Measurements from ENCODE around the gene TPST2. TPM values are rescaled to one million over a fixed set of nuclear protein-coding genes. Genes with fewer than 3 reads are reported as not detected.
A peak's percentile ranks its signal among the peaks of the same experiment; 100 is the strongest.

TPST2 gene
- 10 to 100 TPM; 27.2 to 40.6 (median 32.5) TPM for total RNA-seq

DNA sequence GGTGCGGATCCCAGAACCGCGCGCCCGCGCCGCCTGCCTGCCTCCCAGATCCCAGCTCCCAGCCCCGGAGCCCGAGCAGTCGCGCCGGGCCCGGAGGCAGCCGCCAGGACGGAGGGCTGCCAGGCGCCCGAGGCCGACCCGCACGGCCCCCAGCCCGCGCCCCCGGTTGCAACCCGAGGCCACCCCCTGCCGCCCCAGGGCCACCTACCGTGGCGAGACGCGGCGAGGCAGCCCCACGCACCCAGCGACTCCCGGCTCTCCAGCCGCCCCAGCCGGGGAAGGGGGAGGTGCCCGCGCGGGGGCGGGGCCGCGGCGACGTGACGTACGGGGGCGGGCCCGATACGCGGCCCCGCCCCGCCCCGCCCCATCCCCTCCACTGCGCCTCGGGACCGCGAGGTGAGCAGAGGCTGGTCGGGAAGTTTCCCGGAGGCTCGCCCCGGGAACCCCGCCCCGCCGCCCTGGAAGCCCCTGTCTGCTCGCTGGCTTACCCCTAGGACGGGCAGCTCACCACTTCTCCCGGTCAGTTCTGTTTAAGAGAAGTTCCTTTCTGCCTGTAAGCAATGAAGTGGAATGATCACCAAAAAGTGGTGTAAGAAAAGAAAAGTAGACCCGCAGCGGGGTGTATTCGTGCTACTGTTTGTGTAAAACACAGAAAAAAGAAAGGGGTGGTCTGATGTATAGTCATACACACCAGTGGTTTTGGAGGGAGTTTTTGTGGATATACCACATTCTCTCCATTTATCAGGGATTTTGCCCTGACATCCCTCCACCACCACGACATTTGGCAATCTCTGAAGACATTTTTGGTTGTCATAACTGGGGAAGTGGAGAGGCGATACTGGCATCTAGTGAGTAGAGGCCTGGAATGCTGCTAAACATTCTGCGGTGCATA, at the start of gene TPST2:
TPST2 (minus strand) TSS at position 288 of the 892 bp plus-strand sequence. CDS start 48,502 bp downstream, outside the sequence.
- intact Hi-C loops (cut with DNase I): no loop called here
- Histone ChIP-seq H3K27me3 (no peaks in the 10 kb centered on the region), H3K36me3 (no peaks in the 10 kb centered on the region), H3K4me3 (peak within 1 kb of the TSS; percentile 80 to 98 (median 80)), H3K4me1 (peaks cover 10 to 58% (median 42%) of the 10 kb centered on the region in 3 donors), H3K27ac (peak within 1 kb of the TSS; percentile 90 to 93 (median 91)), H3K9me3 (no peaks in the 10 kb centered on the region)
- TF ChIP-seq POLR2A (IDR thresholded peaks at IDR 0.05): peak in 3 of 4 donors; percentile 50 to 92 (median 87)
- TF ChIP-seq, protein P1, sequence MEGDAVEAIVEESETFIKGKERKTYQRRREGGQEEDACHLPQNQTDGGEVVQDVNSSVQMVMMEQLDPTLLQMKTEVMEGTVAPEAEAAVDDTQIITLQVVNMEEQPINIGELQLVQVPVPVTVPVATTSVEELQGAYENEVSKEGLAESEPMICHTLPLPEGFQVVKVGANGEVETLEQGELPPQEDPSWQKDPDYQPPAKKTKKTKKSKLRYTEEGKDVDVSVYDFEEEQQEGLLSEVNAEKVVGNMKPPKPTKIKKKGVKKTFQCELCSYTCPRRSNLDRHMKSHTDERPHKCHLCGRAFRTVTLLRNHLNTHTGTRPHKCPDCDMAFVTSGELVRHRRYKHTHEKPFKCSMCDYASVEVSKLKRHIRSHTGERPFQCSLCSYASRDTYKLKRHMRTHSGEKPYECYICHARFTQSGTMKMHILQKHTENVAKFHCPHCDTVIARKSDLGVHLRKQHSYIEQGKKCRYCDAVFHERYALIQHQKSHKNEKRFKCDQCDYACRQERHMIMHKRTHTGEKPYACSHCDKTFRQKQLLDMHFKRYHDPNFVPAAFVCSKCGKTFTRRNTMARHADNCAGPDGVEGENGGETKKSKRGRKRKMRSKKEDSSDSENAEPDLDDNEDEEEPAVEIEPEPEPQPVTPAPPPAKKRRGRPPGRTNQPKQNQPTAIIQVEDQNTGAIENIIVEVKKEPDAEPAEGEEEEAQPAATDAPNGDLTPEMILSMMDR (IDR thresholded peaks at IDR 0.05): peak in 2 of 6 experiments; percentile 13 to 15
- DNase-seq: no peak
- WGBS, 2 donors: 3 to 4% methylated on average over 6 of the region's 72 CpGs

DNA sequence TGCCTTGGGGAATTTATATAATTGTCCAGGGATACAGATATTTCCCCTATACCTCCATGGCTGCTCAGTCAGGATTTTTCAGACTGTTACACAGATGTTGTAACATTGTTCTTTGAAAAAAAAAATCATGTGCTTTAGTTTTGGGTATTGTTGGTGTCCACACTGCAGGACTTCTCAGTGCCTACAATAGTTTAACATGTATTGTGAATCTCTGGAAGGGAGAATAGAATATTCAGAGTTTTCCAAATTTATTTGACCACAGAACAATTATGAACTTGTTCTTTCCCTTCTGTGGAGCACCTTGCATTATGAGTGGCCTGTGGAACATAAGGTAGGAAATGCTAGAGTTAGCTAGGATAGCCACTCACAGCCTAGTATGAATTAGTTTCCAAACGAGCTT, 46.4 kb upstream of the TPST2 start:
- intact Hi-C loops (cut with DNase I): no loop called here
- H3K27ac ChIP-seq: no peak overlapping the region
- H3K4me3 ChIP-seq: no peak overlapping the region
- H3K27me3 ChIP-seq: peaks cover 0 to 36% (median 0%) of the 10 kb centered on the region in 4 donors
- 29 to 31% methylated on average over 1 of the region's 1 CpG for WGBS, 2 donors
- H3K36me3 ChIP-seq: no peaks in the 10 kb centered on the region
- no peak for TF ChIP-seq POLR2A (IDR thresholded peaks at IDR 0.05)
- TF ChIP-seq, protein P1 (IDR thresholded peaks at IDR 0.05): no peak
- no peaks in the 10 kb centered on the region for H3K4me1 ChIP-seq
- no peak for DNase-seq
- H3K9me3 ChIP-seq: no peaks in the 10 kb centered on the region

DNA sequence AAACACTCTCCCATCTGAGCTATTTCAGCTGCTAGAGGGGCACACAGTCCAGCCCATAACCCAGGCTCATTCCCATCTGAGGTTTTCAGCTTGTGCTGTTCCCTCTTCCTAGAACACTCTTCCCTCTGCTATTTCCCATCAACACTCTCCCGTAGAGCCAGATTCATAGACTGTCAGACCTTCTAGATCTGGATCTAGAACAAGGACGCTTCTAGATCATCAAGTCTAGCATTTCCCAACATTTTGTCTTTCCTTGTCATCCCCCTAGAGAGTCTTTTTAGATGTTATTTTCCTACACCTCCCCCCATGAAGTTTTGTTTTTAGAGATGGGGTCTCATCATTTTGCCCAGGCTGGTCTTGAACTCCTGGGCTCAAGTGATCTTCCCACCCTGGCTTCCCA, 45.2 kb upstream of the TPST2 start:
- no peak for DNase-seq
- TF ChIP-seq, protein P1 (IDR thresholded peaks at IDR 0.05): no peak
- TF ChIP-seq POLR2A (IDR thresholded peaks at IDR 0.05): no peak
- 85 to 89% methylated on average over 2 of the region's 2 CpGs for WGBS, 2 donors
- Histone ChIP-seq H3K4me1 (no peaks in the 10 kb centered on the region), H3K27ac (no peak overlapping the region), H3K9me3 (no peaks in the 10 kb centered on the region), H3K36me3 (no peaks in the 10 kb centered on the region), H3K4me3 (no peak overlapping the region), H3K27me3 (peaks cover 0 to 25% (median 0%) of the 10 kb centered on the region in 4 donors)
- intact Hi-C loops (cut with DNase I): no loop called here

DNA sequence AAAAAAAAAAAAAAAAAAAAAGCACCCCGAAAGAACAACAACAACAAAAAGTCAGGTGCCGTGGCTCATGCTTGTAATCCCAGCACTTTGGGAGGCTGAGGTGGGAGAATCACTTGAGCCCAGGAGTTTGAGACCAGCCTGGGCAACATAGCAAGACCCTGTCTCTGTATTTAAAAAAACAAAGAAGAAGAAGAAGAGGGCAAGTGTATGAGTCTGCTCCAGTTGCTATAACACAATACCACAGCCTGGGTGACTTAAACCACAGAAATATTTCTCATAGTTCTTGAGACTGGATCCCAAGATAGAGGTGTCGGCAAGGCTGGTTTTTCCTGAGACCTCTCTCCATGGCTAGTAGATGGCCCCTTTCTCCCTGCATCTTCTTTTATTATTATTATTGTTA, 44.3 kb upstream of the TPST2 start:
- no peaks in the 10 kb centered on the region for H3K9me3 ChIP-seq
- TF ChIP-seq, protein P1 (IDR thresholded peaks at IDR 0.05): no peak
- no peak for TF ChIP-seq POLR2A (IDR thresholded peaks at IDR 0.05)
- no peaks in the 10 kb centered on the region for H3K36me3 ChIP-seq
- no peaks in the 10 kb centered on the region for H3K4me1 ChIP-seq
- 84 to 93% methylated on average over 3 of the region's 3 CpGs for WGBS, 2 donors
- H3K27ac ChIP-seq: no peak overlapping the region
- DNase-seq: no peak
- no peak overlapping the region for H3K4me3 ChIP-seq
- H3K27me3 ChIP-seq: peaks cover 0 to 15% (median 0%) of the 10 kb centered on the region in 4 donors
- intact Hi-C loops (cut with DNase I): no loop called here

DNA sequence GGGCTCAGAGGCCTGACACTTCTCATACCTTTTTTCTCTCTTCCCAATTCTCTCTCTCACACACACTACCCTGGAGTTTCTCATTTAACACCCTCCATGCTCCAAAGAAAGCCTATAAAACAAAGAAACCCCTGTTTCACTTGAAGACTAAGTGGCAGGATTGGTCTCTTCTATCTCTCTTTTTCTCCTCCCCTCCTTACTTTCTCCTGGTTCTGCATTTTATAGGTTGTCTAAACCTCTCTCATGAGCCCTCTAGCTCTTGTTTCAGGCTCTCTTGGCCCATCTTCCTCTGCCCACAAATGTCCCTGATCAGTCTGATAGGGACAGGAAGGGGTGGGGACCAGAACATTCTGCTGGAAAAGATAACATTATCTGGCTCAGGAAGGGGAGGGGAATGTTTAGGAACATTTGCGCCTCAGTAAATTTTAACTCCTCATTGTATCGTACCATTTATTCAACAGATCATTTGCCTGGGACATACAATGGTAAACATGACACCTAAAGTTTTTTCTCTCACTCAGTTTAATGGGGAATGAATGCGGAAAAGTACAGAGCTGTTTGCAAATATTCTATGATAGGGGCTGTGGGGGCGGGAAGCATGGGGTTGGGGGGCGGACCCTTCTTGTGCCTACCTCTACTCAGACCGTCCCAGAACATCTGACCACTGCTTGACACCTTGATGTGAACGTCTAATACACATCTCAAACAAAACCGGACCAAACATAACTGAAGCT, 42.7 kb upstream of the TPST2 start:
- no peak for DNase-seq
- peak overlapping the region in 3 of 4 donors; percentile 44 to 57 (median 47) for H3K27ac ChIP-seq
- WGBS, 2 donors: 49 to 55% methylated on average over 7 to 8 of the region's 8 CpGs

More for the DNA sequence above, 42.7 kb upstream of the TPST2 start:
- Histone ChIP-seq H3K9me3 (no peaks in the 10 kb centered on the region), H3K27me3 (peaks cover 0 to 19% (median 0%) of the 10 kb centered on the region in 4 donors), H3K4me1 (no peaks in the 10 kb centered on the region), H3K36me3 (no peaks in the 10 kb centered on the region), H3K4me3 (no peak overlapping the region)
- intact Hi-C loops (cut with DNase I): no loop called here
- TF ChIP-seq, protein P1 (IDR thresholded peaks at IDR 0.05): no peak
- no peak for TF ChIP-seq POLR2A (IDR thresholded peaks at IDR 0.05)

Measured in esophagus squamous epithelium (tissue), 5 donors.